Femur (tissue), 1 donor: Measurements from ENCODE around the gene CD247.
A peak's percentile ranks its signal among the peaks of the same experiment; 100 is the strongest.
"Not testable (repeated sequence)": the region's sequence is repeated elsewhere in the genome, so short reads cannot be mapped to it uniquely, and the experiment has no call there.

ENCODE experiments used
- DNase-seq: peaks from one replicate; pipeline ENCODE4 v3.0.0-alpha.2; 2017

Gene CD247

GRCh38 chr1:167518331-167518700 is at the start of gene CD247:
Gene CD247 (minus strand): TSS chr1:167518529. CDS start chr1:167518465, 64 bp downstream.
- no peak for DNase-seq

- DNase-seq, result no peak
Measured at GRCh38 chr1:167567663-167568062, 49.3 kb upstream of the CD247 start.

GRCh38 chr1:167566766-167567165 is 48.4 kb upstream of the CD247 start:
- DNase-seq, result no peak

GRCh38 chr1:167565922-167566321 is 47.6 kb upstream of the CD247 start:
- DNase-seq, result no peak

- no peak for DNase-seq
Measured at GRCh38 chr1:167564612-167565270, 46.4 kb upstream of the CD247 start.

- DNase-seq, result no peak
Measured at GRCh38 chr1:167563579-167564246, 45.4 kb upstream of the CD247 start.

GRCh38 chr1:167562702-167563101 is 44.4 kb upstream of the CD247 start:
- DNase-seq, result no peak

GRCh38 chr1:167561753-167562152 is 43.4 kb upstream of the CD247 start:
- no peak for DNase-seq

- DNase-seq, result peak; percentile 69
Measured at GRCh38 chr1:167555971-167556714, 37.8 kb upstream of the CD247 start.

- not testable (repeated sequence) for DNase-seq
Measured at GRCh38 chr1:167555072-167555471, 36.7 kb upstream of the CD247 start.

- DNase-seq, result no peak
Measured at GRCh38 chr1:167554028-167554779, 35.9 kb upstream of the CD247 start.

GRCh38 chr1:167553136-167554027 is 35.1 kb upstream of the CD247 start, which contains the start of gene CREG1:
Gene CREG1 (minus strand): TSS chr1:167553762.
- DNase-seq, result peak; percentile 95

GRCh38 chr1:167551362-167551761 is 33.0 kb upstream of the CD247 start:
- no peak for DNase-seq

GRCh38 chr1:167548059-167548932 is 30.0 kb upstream of the CD247 start:
- DNase-seq, result no peak

- DNase-seq, result no peak
Measured at GRCh38 chr1:167546935-167547334, 28.6 kb upstream of the CD247 start.

GRCh38 chr1:167545349-167545748 is 27.0 kb upstream of the CD247 start:
- DNase-seq, result no peak

- DNase-seq, result no peak
Measured at GRCh38 chr1:167544447-167545093, 26.2 kb upstream of the CD247 start.

- DNase-seq, result no peak
Measured at GRCh38 chr1:167543199-167543990, 25.1 kb upstream of the CD247 start.
